ENCODE results near the gene FMOD.

The FMOD gene

GRCh38 chr1:203335503-203335902, 15.4 kb downstream of the FMOD start:
- no peaks in the 10 kb centered on the region for H3K36me3 ChIP-seq (ENCODE audit: control insufficient read depth in 2 of 2, insufficient read depth in 1 of 2, low read length in 2 of 2)
- TF ChIP-seq ZNF549 (tag by site-specific recombination; IDR thresholded peaks at IDR 0.05) (no peak), SP7 (tag by site-specific recombination; IDR thresholded peaks at IDR 0.05) (no peak), ZNF280C (tag by site-specific recombination; IDR thresholded peaks at IDR 0.05) (no peak), ZNF18 (tag by site-specific recombination; IDR thresholded peaks at IDR 0.05) (no peak), ZNF837 (tag by site-specific recombination; IDR thresholded peaks at IDR 0.05) (no peak), ZNF596 (tag by site-specific recombination; IDR thresholded peaks at IDR 0.05) (no peak), ZNF16 (tag by site-specific recombination; IDR thresholded peaks at IDR 0.05; ENCODE audit: low read depth) (no peak), ZXDB (tag by site-specific recombination; IDR thresholded peaks at IDR 0.05) (no peak), ZNF175 (tag by site-specific recombination; IDR thresholded peaks at IDR 0.05) (no peak), ZNF155 (tag by site-specific recombination; IDR thresholded peaks at IDR 0.05) (no peak), KLF1 (tag by site-specific recombination; IDR thresholded peaks at IDR 0.05) (no peak), ZNF146 (tag by site-specific recombination; IDR thresholded peaks at IDR 0.05) (no peak), ZNF416 (tag by site-specific recombination; IDR thresholded peaks at IDR 0.05) (no peak), ZNF830 (tag by site-specific recombination; IDR thresholded peaks at IDR 0.05; ENCODE audit: low read depth) (no peak), MZF1 (tag by site-specific recombination; IDR thresholded peaks at IDR 0.05; ENCODE audit: borderline replicate concordance) (no peak), ZNF391 (tag by site-specific recombination; IDR thresholded peaks at IDR 0.05; ENCODE audit: borderline replicate concordance, low read depth) (no peak), ZNF692 (tag by site-specific recombination; IDR thresholded peaks at IDR 0.05) (no peak), HIC1 (tag by site-specific recombination; IDR thresholded peaks at IDR 0.05) (no peak), ZNF610 (tag by site-specific recombination; IDR thresholded peaks at IDR 0.05; ENCODE audit: borderline replicate concordance) (no peak)
- H3K4me1 ChIP-seq (ENCODE audit: control insufficient read depth, insufficient read depth, low read length), result no peaks in the 10 kb centered on the region
- H3K27ac ChIP-seq (ENCODE audit: extremely low read depth, low read depth, low read length), result no peak overlapping the region
- POLR2A ChIA-PET, result no interaction called here
- no peak overlapping the region for H3K4me3 ChIP-seq (ENCODE audit: low read depth, low read length)
- H3K9me3 ChIP-seq (ENCODE audit: control insufficient read depth, insufficient read depth, low read depth, low read length), result no peaks in the 10 kb centered on the region
- CTCF ChIA-PET, result interaction anchor here (0.6 to 16.4 kb wide), 7 partner anchors 8 to 329 kb away, joined by 3 to 371 read pairs (median 5); no protein-coding TSS in a partner anchor

GRCh38 chr1:203331224-203331623, 19.7 kb downstream of the FMOD start:
- Histone ChIP-seq H3K27ac (ENCODE audit: extremely low read depth, low read depth, low read length) (no peak overlapping the region), H3K36me3 (ENCODE audit: control insufficient read depth in 2 of 2, insufficient read depth in 1 of 2, low read length in 2 of 2) (no peaks in the 10 kb centered on the region), H3K4me1 (ENCODE audit: control insufficient read depth, insufficient read depth, low read length) (peaks cover 16% of the 10 kb centered on the region), H3K4me3 (ENCODE audit: low read depth, low read length) (no peak overlapping the region), H3K9me3 (ENCODE audit: control insufficient read depth, insufficient read depth, low read depth, low read length) (no peaks in the 10 kb centered on the region)
- POLR2A ChIA-PET, result interaction anchor here (0.7 kb wide), 1 partner anchor 19 kb away, joined by 5 read pairs; no protein-coding TSS in a partner anchor
- CTCF ChIA-PET, result interaction anchor here (16.4 kb wide), 1 partner anchor 61 kb away, joined by 371 read pairs; no protein-coding TSS in a partner anchor
- no peak for TF ChIP-seq ZFP41 (tag by site-specific recombination; IDR thresholded peaks at IDR 0.05; ENCODE audit: borderline replicate concordance)
- no peak for TF ChIP-seq ZNF48 (tag by site-specific recombination; IDR thresholded peaks at IDR 0.05)
- no peak for TF ChIP-seq SP3 (tag by site-specific recombination; IDR thresholded peaks at IDR 0.05)
- TF ChIP-seq KLF1 (tag by site-specific recombination; IDR thresholded peaks at IDR 0.05), result no peak
- TF ChIP-seq ZNF155 (tag by site-specific recombination; IDR thresholded peaks at IDR 0.05), result no peak
- TF ChIP-seq ZNF521 (tag by site-specific recombination; IDR thresholded peaks at IDR 0.05), result no peak
- TF ChIP-seq ZNF37A (tag by site-specific recombination; IDR thresholded peaks at IDR 0.05), result no peak
- no peak for TF ChIP-seq ZNF146 (tag by site-specific recombination; IDR thresholded peaks at IDR 0.05)
- no peak for TF ChIP-seq ZNF169 (tag by site-specific recombination; IDR thresholded peaks at IDR 0.05)
- no peak for TF ChIP-seq ZNF701 (tag by site-specific recombination; IDR thresholded peaks at IDR 0.05)
- TF ChIP-seq ZNF654 (tag by site-specific recombination; IDR thresholded peaks at IDR 0.05; ENCODE audit: low read depth), result no peak
- TF ChIP-seq ZNF140 (tag by site-specific recombination; IDR thresholded peaks at IDR 0.05), result no peak
- no peak for TF ChIP-seq ZNF785 (tag by site-specific recombination; IDR thresholded peaks at IDR 0.05)
- no peak for TF ChIP-seq SALL2 (tag by site-specific recombination; IDR thresholded peaks at IDR 0.05; ENCODE audit: borderline replicate concordance)
- TF ChIP-seq ZNF664 (tag by site-specific recombination; IDR thresholded peaks at IDR 0.05), result no peak
